Measurements from ENCODE around the gene KCTD17.

- TF ChIP-seq POLR2AphosphoS5 (IDR thresholded peaks at IDR 0.05; ENCODE audit: low read depth, low read length) (no peak), REST (IDR thresholded peaks at IDR 0.05; ENCODE audit: insufficient read depth in 1 of 2, low read depth in 2 of 2, low read length in 2 of 2) (no peak), FOXP2 (optimal IDR thresholded peaks at IDR 0.05; ENCODE audit: borderline replicate concordance, extremely low read depth, extremely low read length, insufficient read depth) (no peak), SIN3A (IDR thresholded peaks at IDR 0.05; ENCODE audit: borderline replicate concordance, insufficient read depth, low read length) (no peak), TAF1 (IDR thresholded peaks at IDR 0.05; ENCODE audit: borderline replicate concordance, insufficient read depth, low read length) (no peak)
Observed at GRCh38 chr22:37045958-37046357, 5.6 kb upstream of the KCTD17 start.

Measured in PFSK-1 (cell line).